Measurements from ENCODE around the gene PARP8. TPM values are rescaled to one million over a fixed set of nuclear protein-coding genes. Genes with fewer than 3 reads are reported as not detected.

The PARP8 gene
- total RNA-seq, 4 donors from 2014 or later, result 6.5 to 25.2 (median 12.3) TPM

GRCh38 chr5:50727149-50727496, 60.7 kb downstream of the PARP8 start:
- Histone ChIP-seq H3K27me3 (no peaks in the 10 kb centered on the region), H3K4me3 (no peak overlapping the region), H3K4me1 (peaks cover 0 to 35% (median 7%) of the 10 kb centered on the region in 3 donors), H3K27ac (no peak overlapping the region), H3K9me3 (no peaks in the 10 kb centered on the region), H3K36me3 (no peaks in the 10 kb centered on the region)
- 22 to 27% methylated on average over 5 of the region's 5 CpGs for WGBS, 2 donors
- intact Hi-C loops (cut with DNase I), result no loop called here
- no peak for DNase-seq
- TF ChIP-seq CTCF (IDR thresholded peaks at IDR 0.05) (no peak), POLR2A (IDR thresholded peaks at IDR 0.05) (no peak)

- H3K36me3 ChIP-seq, result no peaks in the 10 kb centered on the region
- TF ChIP-seq POLR2A (IDR thresholded peaks at IDR 0.05) (no peak), CTCF (IDR thresholded peaks at IDR 0.05) (no peak)
- peaks cover 0 to 28% (median 7%) of the 10 kb centered on the region in 3 donors for H3K4me1 ChIP-seq
- DNase-seq, result no peak
- no peak overlapping the region for H3K27ac ChIP-seq
- no peaks in the 10 kb centered on the region for H3K27me3 ChIP-seq
- H3K9me3 ChIP-seq, result no peaks in the 10 kb centered on the region
- whole genome bisulfite sequencing, 2 donors, result 80 to 90% methylated on average over 2 of the region's 2 CpGs
- intact Hi-C loops (cut with DNase I), result no loop called here
- no peak overlapping the region for H3K4me3 ChIP-seq
Observed at GRCh38 chr5:50727845-50728244, 61.4 kb downstream of the PARP8 start.

GRCh38 chr5:50730336-50730735, 63.9 kb downstream of the PARP8 start:
- WGBS, 2 donors, result 90 to 92% methylated on average over 5 of the region's 5 CpGs
- no peak for DNase-seq
- intact Hi-C loops (cut with DNase I), result no loop called here
- Histone ChIP-seq H3K4me1 (peaks cover 0 to 27% (median 7%) of the 10 kb centered on the region in 3 donors), H3K27ac (no peak overlapping the region), H3K27me3 (no peaks in the 10 kb centered on the region), H3K9me3 (no peaks in the 10 kb centered on the region), H3K4me3 (no peak overlapping the region), H3K36me3 (no peaks in the 10 kb centered on the region)
- no peak for TF ChIP-seq POLR2A (IDR thresholded peaks at IDR 0.05)
- TF ChIP-seq CTCF (IDR thresholded peaks at IDR 0.05), result no peak

DNA sequence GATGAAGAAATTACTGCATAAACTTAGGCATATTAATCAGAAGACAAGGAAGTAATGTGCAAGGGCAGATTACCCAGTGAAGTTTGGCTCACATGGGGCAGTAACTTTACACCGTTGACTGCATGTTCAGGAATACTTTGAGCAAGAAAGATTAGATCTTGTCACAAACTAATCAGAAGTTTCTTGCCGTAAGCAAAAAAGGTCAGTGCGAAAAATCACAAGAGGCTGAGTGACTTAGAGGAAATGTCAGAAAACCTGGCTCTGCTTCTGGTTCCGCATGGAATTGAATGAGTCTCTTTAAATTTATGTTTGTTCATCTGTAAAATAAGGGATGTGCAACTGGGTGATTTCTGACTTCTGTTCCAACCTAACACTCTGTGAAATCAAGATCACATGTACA, 64.4 kb downstream of the PARP8 start:
- TF ChIP-seq CTCF (IDR thresholded peaks at IDR 0.05) (no peak), POLR2A (IDR thresholded peaks at IDR 0.05) (no peak)
- Histone ChIP-seq H3K36me3 (no peaks in the 10 kb centered on the region), H3K4me1 (peaks cover 0 to 27% (median 7%) of the 10 kb centered on the region in 3 donors), H3K9me3 (no peaks in the 10 kb centered on the region), H3K4me3 (no peak overlapping the region), H3K27ac (no peak overlapping the region), H3K27me3 (no peaks in the 10 kb centered on the region)
- intact Hi-C loops (cut with DNase I), result no loop called here
- 53 to 70% methylated on average over 4 of the region's 4 CpGs for WGBS, 2 donors
- DNase-seq, result no peak

DNA sequence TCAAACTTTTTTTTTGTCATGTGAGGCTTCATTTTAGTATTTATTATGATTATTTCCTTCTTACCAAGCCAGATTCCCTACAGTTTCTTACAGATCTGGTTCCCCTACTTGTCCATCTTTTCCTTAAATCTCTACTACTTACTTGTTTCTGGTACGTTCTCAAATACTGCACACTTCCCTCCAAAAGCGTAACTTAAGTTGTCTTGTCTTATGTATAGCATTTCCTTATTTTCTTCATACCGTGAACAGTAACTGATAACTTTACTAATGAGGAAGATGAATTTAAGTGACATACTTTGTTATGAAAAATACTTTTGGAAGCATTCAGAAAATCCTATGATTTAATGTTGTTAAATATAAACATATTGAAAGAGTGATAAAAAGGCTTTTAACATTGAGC, 67.3 kb downstream of the PARP8 start:
- TF ChIP-seq POLR2A (IDR thresholded peaks at IDR 0.05), result no peak
- DNase-seq, result no peak
- H3K36me3 ChIP-seq, result no peaks in the 10 kb centered on the region
- no peak overlapping the region for H3K4me3 ChIP-seq
- no peaks in the 10 kb centered on the region for H3K9me3 ChIP-seq
- intact Hi-C loops (cut with DNase I), result no loop called here
- H3K4me1 ChIP-seq, result peaks cover 0 to 11% (median 0%) of the 10 kb centered on the region in 3 donors
- 74 to 84% methylated on average over 3 of the region's 3 CpGs for WGBS, 2 donors
- no peaks in the 10 kb centered on the region for H3K27me3 ChIP-seq
- H3K27ac ChIP-seq, result no peak overlapping the region

DNA sequence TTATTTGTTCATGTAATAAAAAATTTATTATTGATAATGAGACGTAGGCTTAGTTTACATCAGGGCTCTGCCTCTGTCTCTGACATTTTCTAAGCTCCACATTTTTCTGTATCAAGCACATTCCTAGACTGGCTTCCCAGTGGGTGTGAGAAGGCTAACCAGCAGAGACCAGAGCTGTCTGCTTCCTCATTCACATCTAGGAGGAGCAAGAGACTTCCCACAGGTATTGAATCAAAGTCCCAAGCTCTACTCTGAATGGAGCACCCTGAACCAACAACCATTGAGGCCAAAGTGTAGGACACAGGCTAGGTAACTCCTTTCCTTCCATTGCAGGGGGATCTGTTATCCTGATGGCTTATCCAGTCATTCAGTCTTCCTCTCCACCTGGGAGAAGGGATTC, 72.4 kb downstream of the PARP8 start:
- TF ChIP-seq CTCF (IDR thresholded peaks at IDR 0.05), result no peak
- TF ChIP-seq POLR2A (IDR thresholded peaks at IDR 0.05), result no peak
- no peaks in the 10 kb centered on the region for H3K27me3 ChIP-seq
- H3K4me1 ChIP-seq, result peaks cover 0 to 1% (median 0%) of the 10 kb centered on the region in 3 donors
- no peak for DNase-seq
- WGBS, 2 donors, result 89 to 100% methylated on average over 1 of the region's 1 CpG
- no peak overlapping the region for H3K27ac ChIP-seq
- H3K4me3 ChIP-seq, result no peak overlapping the region
- H3K9me3 ChIP-seq, result no peaks in the 10 kb centered on the region
- intact Hi-C loops (cut with DNase I), result no loop called here
- H3K36me3 ChIP-seq, result no peaks in the 10 kb centered on the region
